Activated T-cell treated with anti-CD3 and anti-CD28 coated beads for 48 hours (primary cell): ENCODE measurements around the gene KCNQ1.

Experiments used
- DNase-seq: peaks from one replicate; pipeline ENCODE4 v3.0.0-alpha.2; 2020; ENCODE audit warnings: low read depth

The KCNQ1 gene

DNA sequence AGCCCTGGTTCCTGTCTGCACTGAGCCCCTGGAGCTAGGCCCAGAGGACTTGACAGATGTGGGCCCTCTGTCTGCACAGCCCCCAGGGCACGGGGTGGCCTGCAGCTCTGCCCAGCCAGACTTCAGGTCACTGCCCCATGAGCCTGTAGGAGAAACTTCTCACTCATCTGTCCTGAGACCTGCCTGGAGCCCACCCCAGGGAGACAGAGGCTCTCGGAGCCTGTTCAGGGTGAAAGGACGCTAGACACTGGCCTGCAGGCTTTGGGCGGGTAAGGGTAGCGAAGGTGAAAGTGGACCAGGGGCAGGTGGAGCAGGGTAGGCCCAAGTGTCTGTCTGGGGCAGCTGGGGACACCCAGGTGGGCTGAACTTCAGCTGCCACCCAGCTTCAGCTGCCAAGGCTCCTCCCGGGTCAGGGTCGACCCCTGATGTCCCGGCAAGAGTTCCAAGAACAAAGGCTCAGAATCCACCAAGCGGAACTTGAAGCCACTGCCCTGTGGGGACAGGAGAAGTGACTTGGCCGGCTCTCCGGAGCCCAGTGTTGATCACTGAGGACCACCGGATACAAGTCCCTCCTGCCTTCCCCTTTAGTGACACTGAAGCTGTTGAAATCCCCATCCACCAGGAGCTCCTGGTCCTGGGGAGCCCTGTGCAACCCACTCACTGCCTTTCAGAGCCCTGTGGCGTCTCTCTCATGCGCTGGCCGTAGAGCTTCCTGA is 90.3 kb downstream of the KCNQ1 start:
- DNase-seq: no peak

DNA sequence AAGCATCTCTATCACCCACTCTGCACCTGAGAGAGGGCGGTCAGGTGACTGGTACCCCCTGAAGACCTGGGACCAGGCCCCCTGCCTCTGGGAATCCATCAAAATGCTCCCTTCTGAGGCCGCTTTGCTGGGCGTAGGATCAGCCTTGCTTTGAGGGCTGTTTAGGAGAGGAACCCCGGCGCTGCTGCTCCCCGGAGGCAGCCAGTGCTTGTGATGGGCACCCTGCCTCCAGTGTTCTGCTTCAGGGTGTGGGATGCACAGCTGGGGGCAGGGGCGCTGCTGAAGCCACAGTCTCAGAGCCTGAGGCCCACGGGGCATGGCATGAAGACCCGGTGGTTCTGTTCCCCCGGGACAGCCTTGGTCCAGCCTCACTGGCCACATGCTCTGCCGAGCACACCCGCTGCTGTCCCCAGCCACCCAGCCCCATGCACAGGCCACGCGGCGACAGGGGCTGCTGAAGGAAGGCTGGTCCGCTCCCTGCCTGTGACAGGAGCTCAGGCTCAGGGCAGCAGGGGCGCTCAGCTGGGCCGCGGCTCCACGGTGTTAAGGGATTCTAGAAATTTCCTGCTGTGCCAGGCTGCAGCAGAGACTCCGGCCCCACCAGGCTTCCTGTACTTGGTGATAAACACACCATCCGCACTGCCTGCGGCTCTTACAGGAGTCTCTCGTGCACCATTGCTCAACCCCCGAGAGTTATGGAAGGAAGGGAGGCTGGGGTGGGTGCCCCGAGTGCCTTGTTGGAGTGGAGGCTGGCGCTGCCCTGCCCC is 91.0 kb downstream of the KCNQ1 start:
- DNase-seq: no peak

DNA sequence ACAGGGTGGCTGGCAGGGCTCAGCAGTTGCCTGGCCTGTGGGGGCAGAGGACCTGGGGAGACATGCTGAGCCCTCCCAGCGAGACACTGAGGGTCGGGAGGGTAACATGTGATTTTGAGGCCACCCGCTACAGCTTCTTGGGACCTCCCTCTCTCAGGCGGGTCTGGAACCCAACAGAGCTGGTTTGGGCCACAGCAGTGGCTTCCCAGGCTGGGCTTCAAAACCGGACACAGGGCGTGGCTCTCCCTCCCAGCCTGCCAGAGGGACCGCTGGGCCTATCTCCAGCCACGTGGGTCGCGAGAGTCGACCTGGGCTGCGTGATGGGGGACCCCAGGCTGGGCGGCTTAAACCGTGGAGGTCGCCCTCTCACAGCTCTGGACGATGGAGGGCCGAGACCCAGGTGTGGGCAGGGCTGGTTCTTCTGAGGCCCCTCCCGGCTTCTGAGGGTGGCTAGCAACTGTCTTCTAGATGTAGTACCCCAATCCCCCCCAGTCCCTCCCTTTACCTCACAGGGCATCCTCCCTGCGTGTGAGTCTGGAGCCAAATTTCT is 91.7 kb downstream of the KCNQ1 start:
- DNase-seq: no peak

GRCh38 chr11:2537010-2537705 is 92.3 kb downstream of the KCNQ1 start:
- no peak for DNase-seq

DNA sequence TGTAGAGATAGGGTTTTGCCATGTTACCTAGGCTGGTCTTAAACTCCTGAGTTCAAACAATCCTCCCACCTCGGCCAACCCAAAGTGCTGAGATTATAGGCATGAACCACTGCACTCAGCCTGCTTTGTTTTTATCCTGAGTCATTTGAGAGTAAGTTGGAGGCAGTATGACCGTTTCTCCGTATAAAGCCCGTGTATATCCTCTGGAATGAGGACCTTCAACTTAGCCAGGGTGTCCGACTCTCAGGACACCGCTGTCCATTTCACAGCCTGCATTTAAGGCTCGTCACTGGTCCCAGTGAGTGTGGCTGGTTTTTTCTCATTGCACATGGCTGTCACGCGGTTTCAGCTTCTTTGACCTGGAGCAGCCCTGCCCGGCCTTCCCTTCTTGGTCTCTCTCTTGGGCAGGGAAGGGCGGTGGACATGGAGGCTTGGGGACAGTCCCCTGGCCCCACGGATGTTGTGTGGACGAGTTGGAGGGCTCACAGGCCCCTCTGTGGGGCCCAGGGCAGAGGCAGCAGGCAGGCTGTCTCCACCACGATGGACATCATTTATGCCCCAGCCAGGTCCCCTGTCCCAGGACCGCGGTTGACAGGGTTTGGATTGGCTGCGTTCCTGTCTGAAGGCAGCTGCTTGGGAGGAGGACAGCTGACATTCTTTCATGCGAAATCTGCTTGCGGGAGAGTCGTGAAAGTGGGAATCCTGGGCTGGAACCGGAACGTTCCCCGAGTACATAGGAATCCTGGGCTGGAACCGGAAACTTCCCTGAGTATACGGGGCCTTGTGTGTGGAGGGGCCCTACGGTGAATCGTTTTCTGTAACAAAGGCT is 93.3 kb downstream of the KCNQ1 start:
- DNase-seq: no peak

DNA sequence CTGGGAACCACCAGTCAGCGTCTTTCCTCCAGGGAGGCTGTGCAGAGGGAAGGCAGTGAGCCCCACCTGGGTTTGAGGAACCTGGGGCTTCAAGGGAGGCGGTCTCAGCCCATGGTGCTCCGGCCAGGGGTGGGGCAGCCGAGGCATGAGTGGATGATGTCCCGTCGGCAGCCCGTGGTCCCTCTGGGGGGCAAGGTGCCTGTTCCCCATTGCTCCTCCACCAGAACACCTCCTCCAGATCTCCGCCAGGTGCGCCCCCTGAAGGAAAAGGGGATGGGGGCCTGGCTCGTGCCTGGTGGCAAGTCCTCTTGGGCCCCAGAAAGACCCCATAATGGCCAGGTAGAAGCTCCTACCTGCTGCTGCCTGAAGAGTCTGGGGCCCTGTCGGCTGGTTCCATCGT is 94.1 kb downstream of the KCNQ1 start:
- no peak for DNase-seq

GRCh38 chr11:2539371-2540222 is 94.8 kb downstream of the KCNQ1 start:
- DNase-seq: no peak

- DNase-seq: no peak
Measured at GRCh38 chr11:2540223-2540991, 95.6 kb downstream of the KCNQ1 start.

DNA sequence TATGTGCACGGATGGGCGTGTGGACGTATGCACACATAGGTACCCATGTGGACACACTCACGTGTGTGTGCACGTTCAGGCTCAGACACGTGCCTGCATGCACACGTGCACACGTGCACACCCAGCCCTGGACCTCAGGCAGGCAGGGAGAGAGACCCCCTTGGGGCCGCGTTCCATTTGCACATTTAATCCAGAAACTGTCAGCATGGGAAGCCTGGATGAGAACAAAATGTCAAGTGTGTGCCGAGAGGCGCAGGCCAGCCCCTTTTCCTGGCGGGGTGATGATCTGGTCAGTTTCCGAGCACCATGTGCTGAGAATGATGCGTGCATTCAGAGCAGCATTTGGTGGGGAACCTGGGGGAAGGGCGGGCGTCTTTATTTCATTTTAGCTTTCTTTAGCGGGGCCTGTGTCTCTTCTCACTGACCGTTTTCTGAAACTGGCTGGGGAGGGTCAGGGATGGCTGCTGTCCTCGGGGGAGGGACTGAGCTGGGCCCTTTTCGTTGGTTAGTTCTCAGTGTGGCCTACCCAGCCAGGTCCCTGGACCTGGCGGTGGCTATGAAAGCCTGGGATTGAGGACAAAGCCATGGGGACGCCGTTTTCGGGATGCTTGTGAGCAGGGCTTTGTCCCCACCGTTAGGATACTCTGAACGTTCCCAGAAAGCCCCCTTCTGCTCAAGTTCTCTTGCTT is 96.3 kb downstream of the KCNQ1 start:
- DNase-seq: no peak

DNA sequence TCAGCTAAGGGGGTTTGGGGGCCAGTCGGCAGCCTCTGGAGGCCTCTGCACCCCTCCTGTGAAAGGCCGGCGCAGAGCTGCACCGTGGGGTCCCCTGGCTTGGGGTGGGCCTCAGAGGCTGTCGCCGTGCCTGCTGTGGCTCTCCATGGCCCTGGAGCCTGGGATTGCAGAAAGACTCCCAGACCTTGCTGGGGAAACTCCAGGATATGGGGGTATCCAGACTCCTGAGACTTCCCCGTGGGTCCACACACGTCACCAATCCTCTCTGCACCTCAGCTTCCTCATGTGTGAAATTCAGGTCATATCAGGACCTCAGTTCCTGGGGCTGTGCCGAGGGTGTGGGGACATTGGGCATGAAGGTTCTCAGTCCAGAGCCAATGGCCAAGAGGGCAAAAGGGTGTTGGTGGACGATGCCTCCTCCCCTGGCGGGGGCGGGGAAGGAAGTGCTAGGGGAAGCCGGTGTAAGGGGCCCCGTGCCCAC is 97.1 kb downstream of the KCNQ1 start:
- no peak for DNase-seq

DNA sequence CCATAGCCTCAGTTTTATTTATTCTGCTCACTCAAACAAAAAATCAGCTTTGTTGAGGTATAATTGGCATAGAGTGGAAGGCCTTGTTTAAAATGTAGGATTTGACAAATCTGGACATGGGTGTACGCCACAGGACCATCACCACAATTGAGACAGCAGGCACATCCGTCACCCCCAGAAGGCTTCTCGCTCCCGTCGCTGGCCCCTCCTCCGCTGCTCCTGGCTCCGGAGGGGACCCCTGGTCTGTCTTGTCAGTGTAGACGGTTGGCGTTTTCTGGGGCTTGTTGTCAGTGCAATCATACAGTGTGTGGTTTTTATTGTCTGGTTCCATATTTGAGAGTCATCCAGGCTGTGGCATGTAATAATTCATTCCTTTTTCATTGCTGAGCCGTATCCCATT is 97.6 kb downstream of the KCNQ1 start:
- no peak for DNase-seq

DNA sequence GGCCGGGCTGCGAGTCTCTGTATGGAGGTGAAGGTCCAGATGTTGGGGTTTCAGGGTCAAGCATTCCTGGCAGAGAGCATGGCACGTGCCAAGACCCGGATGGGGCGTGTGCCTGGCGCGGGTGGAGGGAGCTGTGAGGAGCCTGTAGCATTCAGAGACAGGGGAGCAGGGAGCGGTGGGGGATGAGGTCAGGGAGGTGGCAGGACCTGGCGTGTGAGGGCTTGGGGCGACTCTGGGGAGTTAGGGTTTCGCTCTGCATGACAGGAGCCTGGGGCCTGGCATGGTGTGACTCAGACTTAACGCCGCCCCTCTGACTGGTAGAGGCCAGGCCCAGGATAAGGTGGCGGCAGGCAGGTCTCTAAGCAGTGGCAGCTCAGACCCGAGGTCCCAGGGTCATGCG is 103.0 kb downstream of the KCNQ1 start:
- no peak for DNase-seq

GRCh38 chr11:2548596-2548995 is 103.8 kb downstream of the KCNQ1 start:
- DNase-seq: no peak

- no peak for DNase-seq
Measured at GRCh38 chr11:2549080-2549479, 104.3 kb downstream of the KCNQ1 start.

- no peak for DNase-seq
Measured at GRCh38 chr11:2549491-2549875, 104.7 kb downstream of the KCNQ1 start.

DNA sequence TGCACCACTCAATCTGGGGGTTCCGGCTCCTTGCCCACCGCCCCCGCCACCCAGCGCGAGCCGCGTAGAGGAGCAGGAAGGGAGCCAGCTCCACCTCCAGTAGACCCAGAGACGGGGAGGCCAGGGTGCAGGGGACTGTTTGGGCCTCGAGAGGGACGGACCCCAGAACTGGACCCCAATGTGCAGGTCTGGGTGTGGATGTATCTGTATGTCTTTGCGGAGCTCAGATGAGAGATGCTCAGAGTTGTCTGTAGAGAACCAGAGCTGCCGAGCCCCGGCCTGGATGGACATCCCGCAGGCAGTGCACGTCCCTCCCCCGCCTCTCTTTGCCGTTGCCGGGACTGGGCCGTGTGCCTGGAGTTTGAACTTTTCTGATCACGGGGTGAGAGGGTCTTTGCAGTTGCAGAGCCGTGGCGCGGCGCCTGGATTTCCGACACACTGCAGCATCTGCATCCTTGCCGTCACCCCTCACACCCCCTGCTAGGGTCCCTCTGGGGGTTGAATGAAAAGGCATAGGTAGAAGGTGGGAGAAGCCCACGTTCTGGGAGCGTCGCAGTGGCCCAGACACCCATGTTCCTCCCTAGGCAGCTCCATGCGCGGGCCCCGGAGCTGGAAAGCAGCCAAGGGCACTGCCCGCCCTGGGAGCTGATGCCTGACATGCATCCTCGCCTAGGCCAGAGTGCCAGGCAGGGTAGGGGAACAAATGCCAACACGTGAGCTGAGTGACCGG is 105.2 kb downstream of the KCNQ1 start:
- no peak for DNase-seq

GRCh38 chr11:2550606-2550970 is 105.8 kb downstream of the KCNQ1 start:
- no peak for DNase-seq

- no peak for DNase-seq
Measured at GRCh38 chr11:2551131-2551530, 106.3 kb downstream of the KCNQ1 start.

DNA sequence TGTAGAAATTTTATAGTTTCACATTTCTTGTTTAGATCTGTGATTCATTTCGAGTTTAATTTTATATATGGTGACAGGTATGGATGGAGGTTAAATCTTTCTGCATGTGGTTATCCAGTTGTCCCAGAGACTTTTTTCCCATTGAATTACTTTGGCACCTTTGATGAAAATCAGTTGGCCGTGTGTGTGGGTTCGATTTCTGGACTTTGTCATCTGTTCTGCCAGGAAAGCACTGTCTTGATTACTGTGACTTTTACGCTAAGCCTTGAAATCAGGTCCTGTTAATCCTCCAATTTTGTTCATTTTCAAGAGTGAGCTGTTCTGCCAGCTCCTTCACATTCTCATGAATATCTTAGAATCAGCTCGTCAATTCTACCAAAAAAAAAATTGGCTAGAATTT is 107.4 kb downstream of the KCNQ1 start:
- DNase-seq: no peak
